CD14-positive monocyte (primary cell): ENCODE data around the gene CCDC78. TPM values are rescaled to one million over a fixed set of nuclear protein-coding genes. Genes with fewer than 3 reads are reported as not detected.

ENCODE experiments used
- DNase-seq, 3 donors: peaks; one replicate each; pipeline ENCODE4 v3.0.0-alpha.2; 2011 to 2022
- H2AFZ ChIP-seq: 2 replicates; pipeline ENCODE4 v1.6.0; 2012; ENCODE audit warnings: mild to moderate bottlenecking, low read depth, low read length, inconsistent platforms; ENCODE audit not compliant: insufficient read depth, poor library complexity, severe bottlenecking
- H3K27ac ChIP-seq, 2 donors: 1 replicate in 1 of 2; 2 replicates in 1 of 2; pipeline ENCODE4 v1.5.1; 2012 to 2013; ENCODE audit warnings: low read length in 2 of 2, control low read depth in 1 of 2, inconsistent platforms in 1 of 2, low read depth in 1 of 2, mild to moderate bottlenecking in 1 of 2
- H3K27me3 ChIP-seq, 2 donors: one replicate each; pipeline versions ENCODE4 v1.6.0 to v1.6.1; 2011 to 2013; ENCODE audit warnings: low read length in 2 of 2; ENCODE audit not compliant: control insufficient read depth in 2 of 2, insufficient read depth in 2 of 2
- H3K36me3 ChIP-seq, 2 donors: replicated peaks in 1 of 2; 1 replicate in 1 of 2; 2 replicates in 1 of 2; pipeline versions ENCODE4 v1.5.1 to v1.6.1; 2012 to 2013; ENCODE audit warnings: low read length in 2 of 2, control low read depth in 1 of 2, inconsistent platforms in 1 of 2, mild to moderate bottlenecking in 1 of 2; ENCODE audit not compliant: insufficient read depth in 2 of 2, control insufficient read depth in 1 of 2
- H3K4me1 ChIP-seq, 2 donors: 1 replicate in 1 of 2; 2 replicates in 1 of 2; pipeline versions ENCODE4 v1.5.1 to v1.6.1; 2012 to 2013; ENCODE audit warnings: low read length in 2 of 2, control low read depth in 1 of 2, inconsistent platforms in 1 of 2, mild to moderate bottlenecking in 1 of 2, moderate library complexity in 1 of 2; ENCODE audit not compliant: insufficient read depth in 2 of 2, control insufficient read depth in 1 of 2
- H3K4me2 ChIP-seq: replicated peaks from 2 replicates; pipeline ENCODE3; 2012; ENCODE audit warnings: low read length, moderate library complexity, mild to moderate bottlenecking; ENCODE audit not compliant: poor library complexity, severe bottlenecking; ENCODE audit errors: extremely low read depth
- H3K4me3 ChIP-seq, 3 experiments: fragments of 200-600 bp in 1 of 3; sonication (generic) in 1 of 3; replicated peaks in 1 of 3; 1 replicate in 2 of 3; 2 replicates in 1 of 3; pipeline ENCODE4 v1.5.1; 2011 to 2013; ENCODE audit warnings: low read length in 3 of 3, mild to moderate bottlenecking in 3 of 3, control low read depth in 2 of 3, low read depth in 2 of 3, inconsistent platforms in 1 of 3, moderate library complexity in 1 of 3
- H3K79me2 ChIP-seq: 2 replicates; pipeline ENCODE4 v1.6.0; 2012; ENCODE audit warnings: mild to moderate bottlenecking, control low read depth, inconsistent platforms, low read length, moderate library complexity; ENCODE audit not compliant: insufficient read depth
- H3K9ac ChIP-seq: 2 replicates; pipeline ENCODE4 v1.6.0; 2017; ENCODE audit warnings: low read length, mild to moderate bottlenecking; ENCODE audit not compliant: insufficient read depth, poor library complexity, severe bottlenecking
- H3K9me3 ChIP-seq, 2 donors: replicated peaks in 1 of 2; 1 replicate in 1 of 2; 2 replicates in 1 of 2; pipeline versions ENCODE4 v1.5.1 to v1.6.1; 2012 to 2013; ENCODE audit warnings: low read length in 2 of 2, control low read depth in 1 of 2; ENCODE audit not compliant: control insufficient read depth in 1 of 2, insufficient read depth in 1 of 2
- H4K20me1 ChIP-seq: 2 replicates; pipeline ENCODE4 v1.6.0; 2012; ENCODE audit warnings: mild to moderate bottlenecking, low read length, control low read depth, moderate library complexity; ENCODE audit not compliant: insufficient read depth
- H3K27ac Mint-ChIP-seq, 7 donors: one replicate each; pipeline ENCODE4 v1.8.0; 2020; ENCODE audit warnings: mild to moderate bottlenecking in 7 of 7, mixed read lengths in 7 of 7, moderate library complexity in 6 of 7, inconsistent platforms in 2 of 7
- H3K27me3 Mint-ChIP-seq, 3 donors: one replicate each; pipeline ENCODE4 v1.8.0; 2021 to 2022; ENCODE audit warnings: low read depth in 3 of 3, mild to moderate bottlenecking in 3 of 3, mixed read lengths in 3 of 3, moderate library complexity in 3 of 3, inconsistent platforms in 1 of 3
- H3K36me3 Mint-ChIP-seq, 2 donors: one replicate each; pipeline ENCODE4 v1.8.0; 2020; ENCODE audit warnings: mixed read lengths in 2 of 2, inconsistent platforms in 1 of 2, mild to moderate bottlenecking in 1 of 2
- H3K4me1 Mint-ChIP-seq: one replicate; pipeline ENCODE4 v1.8.0; 2020; ENCODE audit warnings: mild to moderate bottlenecking, mixed read lengths
- H3K4me3 Mint-ChIP-seq, 2 donors: one replicate each; pipeline ENCODE4 v1.8.0; 2020; ENCODE audit warnings: mild to moderate bottlenecking in 2 of 2, mixed read lengths in 2 of 2, moderate library complexity in 1 of 2
- H3K9me3 Mint-ChIP-seq, 7 donors: one replicate each; pipeline ENCODE4 v1.8.0; 2020 to 2022; ENCODE audit warnings: mixed read lengths in 7 of 7, mild to moderate bottlenecking in 6 of 7, moderate library complexity in 6 of 7, inconsistent platforms in 2 of 7
- CTCF ChIP-seq: fragments of 200-600 bp; IDR thresholded peaks from one replicate; pipeline ENCODE4 v1.8.0; 2022; ENCODE audit warnings: antibody characterized with exemption, mild to moderate bottlenecking
- WGBS: methylation state at CpG from one replicate; pipeline ENCODE4 v1.1.5; 2013; ENCODE audit warnings: missing lambda C conversion rate; ENCODE audit not compliant: insufficient coverage; 5-methylcytosine and 5-hydroxymethylcytosine counted together
- intact Hi-C, 2 donors: fragments of 100-400 bp; cut with micrococcal nuclease; formaldehyde crosslinking; loops; one replicate each; pipeline versions ENCODE4 v1.15.0 to v1.15.1; 2023
- polyA plus RNA-seq, 3 donors: library from polyadenylated mRNA; depleted of rRNA in 1 of 3; unstranded in 2 of 3; stranded (reverse) in 1 of 3; fragments of 300-500 nt in 2 of 3; fragments of >200 nt in 1 of 3; fragmentation: Illumina TruSeq in 2 of 3; gene quantifications; 1 replicate in 2 of 3; 2 replicates in 1 of 3; pipeline ENCODE4 v1.2.3, GENCODE V29; 2012 to 2021

CCDC78 gene
- polyA plus RNA-seq, 3 donors, result 0.96 TPM; not detected in 2

- Mint-ChIP-seq H3K9me3 (peaks cover 0 to 5% (median 3%) of the 10 kb centered on the region in 7 donors), H3K27ac (no peak overlapping the region)
These were observed 25.7 kb upstream of the CCDC78 start for GRCh38 chr16:752007-752312.

GRCh38 chr16:751152-752006, 25.1 kb upstream of the CCDC78 start:
- peak overlapping the region in 1 of 7 donors; percentile 63 for H3K27ac Mint-ChIP-seq
- no peak overlapping the region for H3K4me2 ChIP-seq

More at GRCh38 chr16:752007-752312, 25.7 kb upstream of the CCDC78 start:
- Mint-ChIP-seq H3K4me3 (no peak overlapping the region), H3K27me3 (peaks cover 0 to 4% (median 0%) of the 10 kb centered on the region in 3 donors), H3K4me1 (peaks cover 23% of the 10 kb centered on the region), H3K36me3 (peaks cover 0 to 2% of the 10 kb centered on the region in 2 donors)
- Histone ChIP-seq H3K79me2 (no peaks in the 10 kb centered on the region), H3K4me1 (peaks cover 20 to 28% of the 10 kb centered on the region in 2 donors), H2AFZ (no peak overlapping the region), H3K9me3 (no peaks in the 10 kb centered on the region), H3K36me3 (no peaks in the 10 kb centered on the region), H3K27ac (no peak overlapping the region), H3K27me3 (no peaks in the 10 kb centered on the region), H4K20me1 (no peaks in the 10 kb centered on the region), H3K4me2 (no peak overlapping the region), H3K9ac (no peak overlapping the region), H3K4me3 (no peak overlapping the region)
- WGBS, result 73% methylated on average over 3 of the region's 10 CpGs
- intact Hi-C loops, result no loop called here
- no peak for TF ChIP-seq CTCF
- no peak for DNase-seq

More at GRCh38 chr16:751152-752006, 25.1 kb upstream of the CCDC78 start:
- Histone ChIP-seq H3K9ac (no peak overlapping the region), H3K27ac (no peak overlapping the region), H3K27me3 (no peaks in the 10 kb centered on the region), H3K36me3 (no peaks in the 10 kb centered on the region), H3K9me3 (no peaks in the 10 kb centered on the region), H3K79me2 (no peaks in the 10 kb centered on the region), H4K20me1 (no peaks in the 10 kb centered on the region), H3K4me1 (peaks cover 17 to 24% of the 10 kb centered on the region in 2 donors), H2AFZ (no peak overlapping the region), H3K4me3 (no peak overlapping the region)
- no peak for TF ChIP-seq CTCF
- no peak overlapping the region for H3K4me3 Mint-ChIP-seq
- H3K36me3 Mint-ChIP-seq, result peaks cover 0 to under 1% of the 10 kb centered on the region in 2 donors
- peaks cover 0 to 4% (median 0%) of the 10 kb centered on the region in 3 donors for H3K27me3 Mint-ChIP-seq
- whole genome bisulfite sequencing, result 90% methylated on average over 29 of the region's 39 CpGs
- peaks cover 18% of the 10 kb centered on the region for H3K4me1 Mint-ChIP-seq
- H3K9me3 Mint-ChIP-seq, result peaks cover 0 to 3% (median 2%) of the 10 kb centered on the region in 7 donors
- DNase-seq, result no peak
- intact Hi-C loops, result no loop called here
